Effector memory CD4-positive, alpha-beta T cell (primary cell): ENCODE data around the gene SMARCC2.
"Not testable (repeated sequence)": the region's sequence is repeated elsewhere in the genome, so short reads cannot be mapped to it uniquely, and the experiment has no call there.

Experiments
- DNase-seq, 3 donors: peaks; one replicate each; pipeline ENCODE4 v3.0.0-alpha.2; 2020
- H3K27ac ChIP-seq: 2 replicates; pipeline ENCODE4 v1.7.0; 2013; ENCODE audit warnings: mild to moderate bottlenecking, low read length, moderate library complexity; ENCODE audit not compliant: insufficient read depth, poor library complexity, severe bottlenecking
- H3K27me3 ChIP-seq: replicated peaks from 2 replicates; pipeline ENCODE4 v1.7.0; 2013; ENCODE audit warnings: mild to moderate bottlenecking, low read length; ENCODE audit not compliant: insufficient read depth, control insufficient read depth, poor library complexity, severe bottlenecking
- H3K36me3 ChIP-seq: 2 replicates; pipeline ENCODE4 v1.7.0; 2013; ENCODE audit warnings: mild to moderate bottlenecking, low read length, moderate library complexity; ENCODE audit not compliant: control insufficient read depth, insufficient read depth
- H3K4me1 ChIP-seq: 2 replicates; pipeline ENCODE4 v1.7.0; 2013; ENCODE audit warnings: low read length, mild to moderate bottlenecking; ENCODE audit not compliant: control insufficient read depth, insufficient read depth, poor library complexity, severe bottlenecking
- H3K4me3 ChIP-seq: 2 replicates; pipeline ENCODE4 v1.7.0; 2013; ENCODE audit warnings: low read length, low read depth, mild to moderate bottlenecking; ENCODE audit not compliant: insufficient read depth, poor library complexity, severe bottlenecking
- H3K9me3 ChIP-seq: 2 replicates; pipeline ENCODE4 v1.7.0; 2013; ENCODE audit warnings: mild to moderate bottlenecking, low read length, moderate library complexity; ENCODE audit not compliant: control insufficient read depth

Gene SMARCC2

GRCh38 chr12:56159482-56160192, 29.6 kb downstream of the SMARCC2 start:
- no peaks in the 10 kb centered on the region for H3K27me3 ChIP-seq

GRCh38 chr12:56158926-56159461, 30.3 kb downstream of the SMARCC2 start:
- no peaks in the 10 kb centered on the region for H3K27me3 ChIP-seq
- H3K4me3 ChIP-seq = peak overlapping the region; percentile 87
- peaks cover 33% of the 10 kb centered on the region for H3K4me1 ChIP-seq
- no peaks in the 10 kb centered on the region for H3K9me3 ChIP-seq
- peaks cover 32% of the 10 kb centered on the region for H3K36me3 ChIP-seq
- no peak for DNase-seq
- peak overlapping the region; percentile 95 for H3K27ac ChIP-seq

More at GRCh38 chr12:56159482-56160192, 29.6 kb downstream of the SMARCC2 start:
- peaks cover 37% of the 10 kb centered on the region for H3K36me3 ChIP-seq
- H3K4me3 ChIP-seq = peak overlapping the region; percentile 87
- H3K4me1 ChIP-seq = peaks cover 33% of the 10 kb centered on the region
- no peak for DNase-seq
- no peaks in the 10 kb centered on the region for H3K9me3 ChIP-seq
- H3K27ac ChIP-seq = peak overlapping the region; percentile 95

- Histone ChIP-seq H3K27me3 (no peaks in the 10 kb centered on the region), H3K36me3 (peaks cover 24% of the 10 kb centered on the region), H3K4me3 (peak within 1 kb of the TSS; percentile 87), H3K27ac (peak within 1 kb of the TSS; percentile 95), H3K9me3 (no peaks in the 10 kb centered on the region), H3K4me1 (peaks cover 33% of the 10 kb centered on the region)
- DNase-seq = peak; percentile 84 to 91 (median 87)
Measured at GRCh38 chr12:56158029-56158925, 31.0 kb downstream of the SMARCC2 start, which contains the start of gene MYL6. Gene MYL6 (plus strand): TSS chr12:56158359. CDS start chr12:56158402, 43 bp downstream.

- Histone ChIP-seq H3K27ac (peak overlapping the region; percentile 95), H3K4me3 (peak overlapping the region; percentile 77), H3K27me3 (no peaks in the 10 kb centered on the region), H3K36me3 (peaks cover 18% of the 10 kb centered on the region), H3K9me3 (no peaks in the 10 kb centered on the region), H3K4me1 (peaks cover 40% of the 10 kb centered on the region)
- DNase-seq = peak in 2 of 3 donors; percentile 23 to 58
Measured at GRCh38 chr12:56157201-56158028, 31.9 kb downstream of the SMARCC2 start.

GRCh38 chr12:56156464-56157200, 32.7 kb downstream of the SMARCC2 start:
- Histone ChIP-seq H3K4me1 (peaks cover 46% of the 10 kb centered on the region), H3K36me3 (peaks cover 11% of the 10 kb centered on the region)
- H3K27me3 ChIP-seq, H3K27ac ChIP-seq, H3K9me3 ChIP-seq, H3K4me3 ChIP-seq, DNase-seq: not testable (repeated sequence)

- no peaks in the 10 kb centered on the region for H3K27me3 ChIP-seq
- H3K36me3 ChIP-seq = no peaks in the 10 kb centered on the region
- H3K4me1 ChIP-seq = peaks cover 42% of the 10 kb centered on the region
- DNase-seq = no peak
- no peak overlapping the region for H3K27ac ChIP-seq
- H3K9me3 ChIP-seq = no peaks in the 10 kb centered on the region
- no peak overlapping the region for H3K4me3 ChIP-seq
Measured at GRCh38 chr12:56155256-56155845, 33.9 kb downstream of the SMARCC2 start.

- peaks cover 37% of the 10 kb centered on the region for H3K4me1 ChIP-seq
- H3K36me3 ChIP-seq = no peaks in the 10 kb centered on the region
- H3K27ac ChIP-seq = no peak overlapping the region
- H3K4me3 ChIP-seq = no peak overlapping the region
- no peak for DNase-seq
- no peaks in the 10 kb centered on the region for H3K9me3 ChIP-seq
- H3K27me3 ChIP-seq = no peaks in the 10 kb centered on the region
Measured at GRCh38 chr12:56154818-56155217, 34.5 kb downstream of the SMARCC2 start.

GRCh38 chr12:56154246-56154771, 35.0 kb downstream of the SMARCC2 start:
- peaks cover 32% of the 10 kb centered on the region for H3K4me1 ChIP-seq
- no peak overlapping the region for H3K4me3 ChIP-seq
- H3K36me3 ChIP-seq = no peaks in the 10 kb centered on the region
- no peaks in the 10 kb centered on the region for H3K9me3 ChIP-seq
- DNase-seq = no peak
- no peak overlapping the region for H3K27ac ChIP-seq
- no peaks in the 10 kb centered on the region for H3K27me3 ChIP-seq
